ENCODE results near the gene TIGD6. TPM values are rescaled to one million over a fixed set of nuclear protein-coding genes. Genes with fewer than 3 reads are reported as not detected.
"Not testable (repeated sequence)": the region's sequence is repeated elsewhere in the genome, so short reads cannot be mapped to it uniquely, and the experiment has no call there.

The TIGD6 gene
- total RNA-seq, 4 donors from 2014 or later: 0.62 to 3.0 (median 2.3) TPM

DNA sequence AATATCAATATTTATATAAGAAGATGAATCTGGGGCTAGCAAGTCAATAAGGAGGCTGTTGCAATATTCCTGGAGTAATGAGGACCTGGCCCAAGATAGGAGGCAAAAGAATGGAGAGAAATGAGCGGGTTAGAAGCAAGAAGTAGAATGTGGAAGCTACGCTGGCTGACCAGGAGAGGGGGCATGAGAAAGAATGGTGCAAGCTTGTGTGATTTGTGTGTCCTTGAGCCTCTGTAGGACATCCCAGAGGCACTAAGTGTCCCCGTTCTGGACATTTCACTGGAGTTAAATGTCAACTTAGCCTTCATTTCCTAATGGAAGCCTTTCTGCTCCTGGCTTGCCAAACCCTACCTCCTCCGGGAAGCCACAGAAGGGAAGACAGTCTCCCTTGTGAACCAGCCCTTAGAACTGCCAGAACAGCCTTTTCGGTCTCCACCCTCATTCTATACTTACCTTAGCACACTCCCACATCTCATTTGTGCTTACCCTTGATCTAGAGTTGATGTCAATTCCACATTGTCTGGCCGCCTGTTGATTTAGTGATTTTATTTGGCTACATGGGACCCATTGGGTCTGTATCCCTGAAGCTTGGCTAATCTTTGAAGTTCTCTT is 49.2 kb downstream of the TIGD6 start:
- no peak for DNase-seq
- H3K9me3 ChIP-seq: no peaks in the 10 kb centered on the region
- H3K4me3 ChIP-seq: no peak overlapping the region
- intact Hi-C loops (cut with DNase I; ENCODE audit: low total_unique reads) (no loop called here), in situ Hi-C loops (cut with MboI; ENCODE audit: low sequenced_read_pairs in 4 of 4) (no loop called here)
- no peak overlapping the region for H3K27ac ChIP-seq
- no peaks in the 10 kb centered on the region for H3K4me1 ChIP-seq
- TF ChIP-seq POLR2A (IDR thresholded peaks at IDR 0.05): no peak
- TF ChIP-seq, protein P1, sequence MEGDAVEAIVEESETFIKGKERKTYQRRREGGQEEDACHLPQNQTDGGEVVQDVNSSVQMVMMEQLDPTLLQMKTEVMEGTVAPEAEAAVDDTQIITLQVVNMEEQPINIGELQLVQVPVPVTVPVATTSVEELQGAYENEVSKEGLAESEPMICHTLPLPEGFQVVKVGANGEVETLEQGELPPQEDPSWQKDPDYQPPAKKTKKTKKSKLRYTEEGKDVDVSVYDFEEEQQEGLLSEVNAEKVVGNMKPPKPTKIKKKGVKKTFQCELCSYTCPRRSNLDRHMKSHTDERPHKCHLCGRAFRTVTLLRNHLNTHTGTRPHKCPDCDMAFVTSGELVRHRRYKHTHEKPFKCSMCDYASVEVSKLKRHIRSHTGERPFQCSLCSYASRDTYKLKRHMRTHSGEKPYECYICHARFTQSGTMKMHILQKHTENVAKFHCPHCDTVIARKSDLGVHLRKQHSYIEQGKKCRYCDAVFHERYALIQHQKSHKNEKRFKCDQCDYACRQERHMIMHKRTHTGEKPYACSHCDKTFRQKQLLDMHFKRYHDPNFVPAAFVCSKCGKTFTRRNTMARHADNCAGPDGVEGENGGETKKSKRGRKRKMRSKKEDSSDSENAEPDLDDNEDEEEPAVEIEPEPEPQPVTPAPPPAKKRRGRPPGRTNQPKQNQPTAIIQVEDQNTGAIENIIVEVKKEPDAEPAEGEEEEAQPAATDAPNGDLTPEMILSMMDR (IDR thresholded peaks at IDR 0.05 in 4 of 5, conservative IDR thresholded peaks at IDR 0.05 in 1 of 5): no peak
- H3K27me3 ChIP-seq: no peaks in the 10 kb centered on the region
- ATAC-seq: no peak
- H3K36me3 ChIP-seq: no peaks in the 10 kb centered on the region

DNA sequence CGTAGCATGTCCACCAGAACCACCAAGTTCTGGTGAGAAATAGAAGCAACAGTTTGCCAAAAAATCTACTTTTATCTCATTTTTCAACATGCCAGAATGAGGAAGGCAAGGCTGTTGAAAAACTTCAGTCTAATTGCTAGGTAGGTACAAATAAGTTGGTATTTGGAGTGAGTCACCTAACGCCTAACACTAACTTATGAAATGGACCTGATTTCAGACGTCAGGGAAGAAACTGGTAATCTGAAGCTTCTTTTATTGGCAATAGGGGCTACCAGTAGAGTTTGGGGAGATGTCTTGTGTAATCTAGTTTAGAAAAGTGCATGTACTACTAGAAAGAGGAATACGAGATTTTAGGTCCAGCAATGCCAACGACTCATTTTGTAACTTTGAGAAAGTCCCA is 51.5 kb downstream of the TIGD6 start:
- ATAC-seq (no peak), DNase-seq (no peak)
- Histone ChIP-seq H3K27ac (no peak overlapping the region), H3K4me1 (no peaks in the 10 kb centered on the region), H3K36me3 (no peaks in the 10 kb centered on the region), H3K9me3 (no peaks in the 10 kb centered on the region), H3K27me3 (no peaks in the 10 kb centered on the region), H3K4me3 (no peak overlapping the region)
- TF ChIP-seq, protein P1 (IDR thresholded peaks at IDR 0.05 in 4 of 5, conservative IDR thresholded peaks at IDR 0.05 in 1 of 5): no peak
- TF ChIP-seq POLR2A (IDR thresholded peaks at IDR 0.05): no peak
- in situ Hi-C loops (cut with MboI; ENCODE audit: low sequenced_read_pairs in 4 of 4): no loop called here
- intact Hi-C loops (cut with DNase I; ENCODE audit: low total_unique reads): no loop called here

DNA sequence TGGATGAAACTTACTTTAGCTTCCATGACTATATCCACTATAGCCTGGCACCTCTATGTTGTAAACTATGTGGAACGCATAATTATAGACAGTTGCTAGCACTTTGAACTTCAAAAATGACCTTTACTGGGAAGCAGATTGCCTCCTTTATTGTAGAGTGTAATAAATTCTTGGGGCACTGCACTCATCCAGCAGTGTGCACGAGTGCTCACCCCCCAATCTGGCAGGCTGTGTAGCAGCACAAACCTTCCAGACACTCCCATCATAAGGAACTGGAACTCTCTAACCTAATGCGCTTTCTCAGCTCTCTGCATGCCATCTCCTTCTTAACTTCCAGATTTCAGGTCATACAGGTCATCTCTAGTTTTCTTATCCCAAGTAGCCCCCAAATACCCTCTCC is 54.3 kb downstream of the TIGD6 start:
- intact Hi-C loops (cut with DNase I; ENCODE audit: low total_unique reads): no loop called here
- no peaks in the 10 kb centered on the region for H3K27me3 ChIP-seq
- in situ Hi-C loops (cut with MboI; ENCODE audit: low sequenced_read_pairs in 4 of 4): no loop called here
- TF ChIP-seq, protein P1 (IDR thresholded peaks at IDR 0.05 in 4 of 5, conservative IDR thresholded peaks at IDR 0.05 in 1 of 5): no peak
- no peak for TF ChIP-seq POLR2A (IDR thresholded peaks at IDR 0.05)
- DNase-seq (no peak), ATAC-seq (no peak)
- no peaks in the 10 kb centered on the region for H3K4me1 ChIP-seq
- no peaks in the 10 kb centered on the region for H3K36me3 ChIP-seq
- H3K27ac ChIP-seq: no peak overlapping the region
- no peak overlapping the region for H3K4me3 ChIP-seq
- H3K9me3 ChIP-seq: no peaks in the 10 kb centered on the region

DNA sequence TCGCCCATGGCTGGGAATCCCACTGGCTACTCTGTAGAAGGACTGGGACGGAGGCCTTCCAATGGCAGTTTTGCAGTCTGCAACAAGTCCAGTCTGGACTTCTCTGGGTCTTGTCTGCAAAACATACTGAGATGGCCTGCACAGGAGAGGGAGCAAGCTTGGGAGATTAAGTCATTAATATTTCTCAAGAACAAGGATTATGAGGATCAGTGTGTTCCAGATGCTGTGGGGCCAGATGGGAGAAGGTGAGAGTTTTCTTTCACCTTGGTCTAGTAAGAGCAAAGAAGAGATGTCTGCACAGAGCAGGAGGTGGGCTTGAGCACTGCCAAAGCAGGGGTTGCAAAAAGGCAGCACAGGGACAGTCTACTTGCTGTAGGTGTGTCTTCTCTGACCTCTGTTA is 55.8 kb downstream of the TIGD6 start, which contains the start of gene PDE6A:
Gene PDE6A (minus strand): TSS at position 128 of the 400 bp plus-strand sequence. CDS start 120 bp downstream, at position 8.
- Histone ChIP-seq H3K4me1 (no peaks in the 10 kb centered on the region), H3K27ac (no peak within 1 kb of the TSS), H3K4me3 (no peak within 1 kb of the TSS), H3K27me3 (no peaks in the 10 kb centered on the region), H3K36me3 (no peaks in the 10 kb centered on the region), H3K9me3 (no peaks in the 10 kb centered on the region)
- intact Hi-C loops (cut with DNase I; ENCODE audit: low total_unique reads) (no loop called here), in situ Hi-C loops (cut with MboI; ENCODE audit: low sequenced_read_pairs in 4 of 4) (no loop called here)
- no peak for TF ChIP-seq POLR2A (IDR thresholded peaks at IDR 0.05)
- TF ChIP-seq, protein P1 (IDR thresholded peaks at IDR 0.05 in 4 of 5, conservative IDR thresholded peaks at IDR 0.05 in 1 of 5): no peak
- ATAC-seq (no peak), DNase-seq (no peak)

DNA sequence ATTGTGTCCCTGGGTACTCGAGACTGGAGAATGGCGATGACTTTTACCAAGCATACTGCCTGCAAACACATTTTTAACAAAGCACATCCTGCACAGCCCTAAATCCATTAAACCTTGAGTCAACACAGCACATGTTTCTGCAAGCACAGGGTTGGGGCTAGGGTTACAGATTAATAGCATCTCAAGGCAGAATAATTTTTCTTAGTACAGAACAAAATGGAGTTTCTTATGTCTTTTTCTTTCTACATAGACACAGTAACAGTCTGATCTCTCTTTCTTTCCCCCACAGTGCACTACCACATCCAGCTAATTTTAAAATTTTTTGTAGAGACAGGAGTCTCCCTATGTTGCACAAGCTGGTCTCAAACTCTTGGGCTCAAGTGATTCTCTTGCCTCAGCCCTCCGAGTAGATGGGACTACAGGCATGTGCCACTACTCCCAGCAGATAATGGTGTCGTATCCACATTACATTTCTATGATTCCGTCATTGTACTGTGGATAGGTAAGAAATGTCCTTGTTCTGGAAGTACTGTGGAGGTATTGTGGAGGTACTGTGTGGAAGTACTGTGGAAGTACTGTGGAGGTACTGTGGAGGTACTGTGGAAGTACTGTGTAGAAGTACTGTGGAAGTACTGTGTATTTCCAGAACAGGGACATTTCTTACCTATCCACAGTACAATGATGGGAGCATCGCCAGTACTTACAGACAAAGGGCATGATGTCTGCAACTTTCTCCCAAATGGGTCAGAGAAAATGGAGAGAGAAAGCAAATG is 57.1 kb downstream of the TIGD6 start:
- in situ Hi-C loops (cut with MboI; ENCODE audit: low sequenced_read_pairs in 4 of 4); ATAC-seq: not testable (repeated sequence)

More for the DNA sequence above, 57.1 kb downstream of the TIGD6 start:
- H3K36me3 ChIP-seq; H3K27me3 ChIP-seq; H3K4me3 ChIP-seq; H3K9me3 ChIP-seq; H3K4me1 ChIP-seq; intact Hi-C loops (cut with DNase I; ENCODE audit: low total_unique reads); H3K27ac ChIP-seq; DNase-seq: not testable (repeated sequence)
